Activated CD4-positive, CD25-positive, alpha-beta regulatory T cell treated with anti-CD3 and anti-CD28 coated beads, Interleukin-2, amount 50 U/mL, for 16 hours (primary cell): ENCODE results near the gene ASIC4.

Experiments used
- DNase-seq: peaks from one replicate; pipeline ENCODE4 v3.0.0-alpha.2; 2020; ENCODE audit warnings: low read depth, low spot score

ASIC4 gene

DNA sequence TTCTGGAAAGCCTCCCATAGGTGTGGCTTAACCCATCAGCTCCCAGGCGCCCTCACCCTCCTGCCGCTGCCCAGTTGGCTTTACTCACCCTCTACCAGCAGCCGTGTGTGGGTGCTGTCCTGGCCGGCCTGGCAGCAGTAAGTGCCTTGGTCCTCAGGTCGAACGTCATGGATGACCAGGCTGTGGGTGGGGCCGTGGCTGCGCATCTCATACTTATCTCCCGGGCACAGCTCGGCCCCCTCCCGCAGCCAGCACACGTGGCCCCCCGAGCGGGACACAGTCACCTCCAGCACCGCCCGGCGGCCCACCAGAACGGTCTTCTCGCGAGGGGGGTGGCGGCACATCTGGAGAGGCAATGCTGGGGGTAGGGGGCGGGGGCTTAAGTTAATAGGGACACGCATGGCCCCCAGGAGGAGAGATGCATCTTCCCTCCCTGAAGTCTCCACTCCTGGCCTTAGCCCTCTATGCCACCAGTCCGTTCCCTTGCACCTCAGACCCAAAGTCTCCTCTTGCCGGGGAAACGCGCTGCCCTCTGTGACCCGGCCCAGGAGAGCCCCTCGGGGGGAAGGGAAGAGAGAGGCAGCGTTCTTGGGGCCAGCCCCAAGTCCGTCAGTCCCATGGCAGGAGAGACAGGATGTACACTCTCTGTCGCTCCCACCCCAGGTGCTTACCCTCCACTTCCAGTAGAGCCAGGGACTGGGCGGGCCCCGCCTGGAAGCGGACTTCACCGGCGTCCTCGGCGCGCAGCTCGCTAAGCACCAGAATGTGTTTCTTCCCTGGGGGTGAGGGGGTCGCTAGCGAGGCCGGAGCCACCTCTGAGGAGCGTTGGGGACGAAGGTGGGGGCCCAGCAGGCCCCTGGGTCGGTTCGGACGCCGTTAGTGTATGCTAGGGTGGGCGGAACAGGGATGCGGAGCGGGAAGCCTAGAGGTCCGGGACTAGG lies 37.4 kb downstream of the ASIC4 start:
- DNase-seq, result no peak

DNA sequence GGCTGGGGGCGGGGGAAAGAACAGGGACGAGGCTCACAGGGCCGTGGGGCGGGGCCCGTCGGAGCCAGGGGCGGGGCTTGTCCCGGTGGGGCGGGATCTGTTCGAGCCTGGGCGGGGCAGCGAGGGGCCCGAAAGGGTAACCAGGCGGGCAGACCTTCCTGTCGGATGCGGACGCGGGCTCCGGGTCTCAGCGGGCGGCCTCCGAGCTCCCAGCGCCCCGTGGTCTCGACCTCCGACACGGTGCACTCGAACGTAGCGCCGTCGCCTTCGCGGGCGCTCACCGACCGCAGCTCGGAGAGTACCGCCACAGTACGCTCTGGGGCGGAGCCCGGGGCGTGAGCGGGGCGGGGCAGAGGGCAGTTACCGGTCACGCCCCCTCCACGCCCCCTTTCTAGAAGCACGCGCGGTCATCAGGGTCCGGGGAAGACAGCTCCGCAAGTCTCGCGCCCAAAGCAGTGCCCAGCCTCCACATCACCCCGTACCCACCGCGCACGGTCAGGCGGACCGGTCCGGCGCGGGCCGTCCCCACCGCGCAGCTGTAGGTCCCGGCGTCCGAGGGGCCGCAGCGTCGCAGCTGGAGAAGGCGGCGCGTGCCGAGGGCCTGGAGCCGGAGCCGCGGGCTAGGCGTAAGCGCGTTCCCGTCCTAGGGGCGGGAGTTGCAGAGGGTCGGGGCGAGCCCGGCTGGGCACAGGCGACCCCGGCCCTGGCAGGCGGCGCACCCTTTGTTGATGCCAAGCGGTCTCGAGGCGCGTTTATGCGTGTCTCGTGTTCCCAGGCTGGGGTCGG lies 38.3 kb downstream of the ASIC4 start:
- DNase-seq, result peak; percentile 44

DNA sequence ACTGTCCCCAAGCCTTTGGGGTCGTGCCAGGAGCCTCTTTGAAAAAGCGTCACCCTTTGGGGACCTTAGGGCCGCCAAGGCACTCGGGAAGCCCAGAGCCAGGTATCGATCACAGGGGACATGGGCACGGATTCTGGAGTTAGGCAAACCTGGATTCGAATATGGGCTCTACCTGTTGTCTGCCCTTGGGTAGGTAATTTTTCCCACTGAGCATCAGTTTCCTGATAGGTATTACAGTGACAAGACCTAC lies 38.8 kb downstream of the ASIC4 start:
- no peak for DNase-seq

GRCh38 chr2:219553463-219553963 lies 39.2 kb downstream of the ASIC4 start:
- DNase-seq, result no peak

DNA sequence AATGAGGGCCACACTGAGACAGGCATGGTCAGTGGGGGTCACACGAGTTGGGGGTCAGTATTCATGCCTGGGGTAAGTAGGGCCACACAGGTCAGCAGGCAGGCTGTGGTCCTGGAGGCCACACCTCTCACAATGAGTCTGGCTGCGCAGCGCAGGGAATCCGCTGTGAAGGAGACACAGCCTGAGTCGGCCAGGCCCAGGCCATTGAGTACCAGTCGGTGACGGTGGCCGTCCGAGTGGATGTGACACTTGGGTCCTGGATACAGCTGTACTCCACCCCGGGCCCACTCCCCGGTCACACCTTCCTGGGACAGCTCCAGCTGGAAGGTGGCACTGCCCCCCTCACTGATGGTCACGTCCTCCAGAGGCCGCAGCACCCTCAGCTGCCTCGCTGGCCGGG lies 40.1 kb downstream of the ASIC4 start:
- DNase-seq, result no peak

DNA sequence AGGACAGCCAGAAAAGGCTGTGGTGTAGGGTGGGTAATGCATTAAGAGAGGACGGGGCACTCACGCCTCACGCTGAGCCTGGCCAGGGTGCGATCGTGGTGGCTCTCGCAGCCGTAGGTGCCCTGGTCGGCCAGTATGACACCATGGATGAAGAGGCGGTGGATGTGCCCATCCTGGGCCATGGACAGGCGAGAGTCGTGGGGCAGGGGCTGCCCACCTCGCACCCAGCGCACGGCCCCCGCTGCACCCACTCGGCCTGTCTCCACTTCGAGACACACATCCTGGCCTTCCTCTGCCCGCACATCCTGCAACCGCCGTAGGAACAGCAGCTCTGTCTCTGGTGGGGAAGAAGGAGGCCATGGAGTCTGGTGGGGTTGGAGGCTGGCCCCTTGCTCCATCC lies 41.7 kb downstream of the ASIC4 start:
- no peak for DNase-seq

DNA sequence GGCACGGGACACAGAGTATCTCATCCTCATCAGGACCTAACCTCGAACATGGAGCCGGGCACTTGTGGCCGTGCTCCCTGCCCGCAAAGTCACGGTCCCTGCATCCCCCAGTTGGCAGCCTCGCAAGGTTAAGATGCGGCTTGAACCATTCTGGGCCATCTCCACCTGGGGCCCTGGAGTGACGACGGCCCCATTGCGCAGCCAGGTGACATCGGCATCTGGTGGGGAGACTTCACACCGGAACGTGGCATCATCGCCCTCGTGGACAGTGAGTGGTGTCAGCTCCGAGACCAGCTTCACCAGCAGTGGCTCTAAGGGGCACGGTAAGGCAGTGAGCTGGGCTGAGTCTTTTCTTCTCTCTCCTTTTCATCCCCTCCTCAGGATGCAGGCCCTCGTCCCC lies 42.1 kb downstream of the ASIC4 start:
- no peak for DNase-seq

DNA sequence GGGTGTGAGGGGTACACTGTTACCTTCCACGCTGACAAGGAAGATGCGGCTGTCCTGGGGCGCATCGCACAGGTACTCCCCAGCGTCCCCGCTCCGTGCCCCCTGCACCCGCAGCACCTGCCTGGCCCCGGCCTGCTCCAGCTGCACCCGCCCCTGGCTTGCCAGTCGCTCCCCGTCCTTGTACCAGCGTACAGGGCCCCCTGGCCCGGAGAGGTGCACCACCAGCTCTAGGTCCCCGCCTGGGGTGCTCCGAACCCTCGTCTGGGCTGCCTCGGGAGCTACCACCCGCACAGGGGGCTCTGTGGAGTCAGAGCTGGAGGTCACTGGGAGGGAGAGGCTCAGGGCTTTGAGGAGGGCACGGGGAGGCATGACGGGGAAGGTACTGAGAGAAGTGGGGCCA lies 43.0 kb downstream of the ASIC4 start:
- no peak for DNase-seq

DNA sequence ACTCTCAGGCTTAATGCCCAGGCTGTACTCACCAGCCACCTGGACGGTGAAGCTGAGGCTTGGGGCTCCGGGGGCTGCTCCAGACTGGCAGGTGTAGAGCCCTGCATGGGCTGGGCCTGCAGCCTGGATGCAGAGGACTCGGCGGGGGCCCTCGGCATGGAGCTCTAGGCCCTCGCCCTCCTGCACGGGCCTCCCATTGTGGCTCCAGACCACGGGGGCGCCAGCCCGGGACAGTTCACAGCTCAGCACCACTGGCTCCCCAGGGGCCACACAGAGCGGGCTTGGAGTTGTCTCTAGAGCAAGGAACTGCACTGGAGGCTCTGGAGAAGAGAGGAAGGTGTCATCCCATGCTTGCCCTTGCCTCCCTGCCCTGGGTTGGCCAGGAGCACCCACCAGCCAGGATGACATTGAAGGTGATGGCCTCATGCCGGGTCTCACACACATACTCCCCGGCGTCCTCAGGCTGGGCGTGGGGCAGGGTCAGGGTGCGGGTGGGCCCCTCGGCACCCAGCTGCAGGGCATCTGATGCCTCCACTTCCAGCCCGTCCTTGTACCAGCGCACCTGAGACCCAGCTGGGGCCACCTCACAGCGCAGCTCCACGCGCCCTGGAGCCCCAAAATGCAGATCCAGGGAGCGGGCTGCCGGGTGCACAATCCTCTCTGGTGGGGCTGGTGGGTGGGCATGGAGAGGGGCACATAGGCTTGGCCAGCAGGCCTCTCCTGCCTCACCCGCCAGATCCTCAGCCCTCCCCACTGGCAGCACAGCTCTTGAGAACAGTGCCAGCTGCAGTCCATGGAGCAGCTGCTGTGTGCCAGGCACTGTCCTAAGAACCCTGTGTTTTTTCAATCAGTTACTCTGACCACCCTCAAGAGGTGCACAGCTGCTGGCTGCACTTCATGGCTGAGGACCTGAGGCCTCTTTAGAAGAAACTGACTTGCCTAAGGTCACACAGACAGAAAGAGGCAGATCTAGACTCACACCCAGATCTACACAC lies 43.8 kb downstream of the ASIC4 start:
- no peak for DNase-seq

- no peak for DNase-seq
Measured at GRCh38 chr2:219559156-219559915, 45.1 kb downstream of the ASIC4 start.

GRCh38 chr2:219560037-219560892 lies 46.0 kb downstream of the ASIC4 start:
- DNase-seq, result no peak

GRCh38 chr2:219560893-219561178 lies 46.6 kb downstream of the ASIC4 start:
- DNase-seq, result no peak

- DNase-seq, result no peak
Measured at GRCh38 chr2:219561179-219562048, 47.1 kb downstream of the ASIC4 start.

- no peak for DNase-seq
Measured at GRCh38 chr2:219562049-219563020, 48.1 kb downstream of the ASIC4 start.

DNA sequence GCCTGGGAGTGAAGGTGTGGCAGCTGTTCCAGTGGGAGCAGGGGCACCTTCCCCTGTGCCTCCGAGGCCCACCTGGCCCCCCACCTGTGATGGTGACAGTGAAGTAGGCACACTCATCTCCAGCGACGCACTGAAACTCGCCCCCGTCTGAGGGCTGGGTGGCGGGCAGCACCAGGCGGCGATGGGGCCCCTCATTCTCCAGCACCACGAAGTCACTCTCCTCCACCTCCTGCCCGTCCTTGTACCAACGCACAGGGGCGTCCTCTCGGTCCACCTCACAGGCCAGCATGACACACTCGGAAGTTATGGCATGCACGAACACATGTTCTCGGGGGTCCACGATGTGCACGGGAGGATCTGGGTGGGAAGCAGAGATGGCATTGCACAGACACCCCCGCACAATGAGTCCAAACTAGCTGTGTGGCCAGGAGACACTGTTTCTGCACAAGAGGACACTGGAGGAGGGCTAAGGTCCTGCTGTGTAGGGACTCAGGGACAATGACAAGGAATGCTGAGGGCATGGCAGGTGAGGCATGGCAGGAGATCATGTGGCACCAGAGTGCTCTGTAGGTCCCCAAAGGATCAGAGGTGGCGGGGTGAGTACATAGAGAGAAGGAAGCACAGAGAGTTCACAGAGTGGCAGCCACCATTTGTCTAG lies 49.1 kb downstream of the ASIC4 start:
- DNase-seq, result no peak

DNA sequence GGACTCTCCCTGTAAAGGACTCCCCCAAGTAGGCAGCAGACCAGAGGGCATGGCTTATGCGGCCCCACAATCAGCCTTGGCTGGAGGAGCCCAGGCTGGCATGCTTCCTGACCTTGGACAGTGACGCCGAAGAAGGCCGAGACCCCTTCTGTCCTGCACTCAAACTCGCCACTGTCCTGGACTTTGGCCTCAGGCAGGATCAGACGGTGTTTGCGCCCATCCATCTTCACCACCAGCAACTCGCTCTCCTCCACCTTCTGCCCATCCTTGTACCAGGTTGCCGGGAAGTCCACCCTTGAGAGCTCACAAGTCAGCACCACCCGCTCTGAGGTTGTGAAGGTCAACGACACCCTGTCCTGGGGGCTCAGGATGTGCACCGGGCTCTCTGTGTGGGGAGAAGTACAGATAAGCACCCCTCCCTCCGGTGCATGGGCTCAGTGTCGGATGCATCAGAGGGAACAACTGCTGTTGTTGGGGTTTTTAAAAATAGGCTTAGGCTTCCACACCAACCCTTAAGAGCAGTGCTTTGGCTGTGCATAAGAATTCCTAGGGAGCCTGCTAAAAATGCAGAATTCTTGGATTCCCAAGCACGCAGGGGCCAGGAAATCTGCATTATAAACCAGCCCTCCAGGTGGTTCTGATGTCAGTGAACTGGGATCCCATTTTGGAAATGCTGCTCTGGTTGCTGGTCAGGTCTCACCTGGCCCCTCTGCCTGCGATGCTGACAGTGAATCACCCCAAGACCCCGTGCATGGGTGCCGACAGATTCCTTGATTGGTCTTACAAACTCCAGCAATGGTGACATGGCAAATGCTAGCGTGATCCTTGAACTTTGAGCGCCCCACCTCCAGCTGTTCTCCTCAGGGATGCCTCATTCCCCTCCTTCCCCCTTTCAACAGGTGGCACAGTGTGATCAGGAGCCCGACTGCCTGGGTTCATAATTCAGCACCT lies 51.1 kb downstream of the ASIC4 start:
- DNase-seq, result no peak
